Stomach (tissue), 9 donors: ENCODE results near the gene RIMKLA. TPM values are rescaled to one million over a fixed set of nuclear protein-coding genes. Genes with fewer than 3 reads are reported as not detected.

ENCODE experiments used
- DNase-seq, 2 donors: peaks; one replicate each; pipeline versions ENCODE4 v3.0.0 to v3.0.0-alpha.2; 2013 to 2019
- H3K27ac ChIP-seq, 5 donors: fragments of 200-600 bp in 4 of 5; sonication (generic) in 4 of 5; one replicate each; pipeline ENCODE4 v1.5.1; 2013 to 2019; ENCODE audit warnings: mild to moderate bottlenecking in 1 of 5, moderate library complexity in 1 of 5
- H3K27me3 ChIP-seq, 3 donors: fragments of 200-600 bp; sonication (generic); one replicate each; pipeline ENCODE4 v1.5.1; 2017 to 2019; ENCODE audit warnings: mixed run types in 1 of 3
- H3K36me3 ChIP-seq, 4 donors: fragments of 200-600 bp; sonication (generic); 1 replicate in 3 of 4; 2 replicates in 1 of 4; pipeline ENCODE4 v1.5.1; 2016 to 2019
- H3K4me1 ChIP-seq, 4 donors: fragments of 200-600 bp; sonication (generic); one replicate each; pipeline ENCODE4 v1.5.1; 2016 to 2019
- H3K4me3 ChIP-seq, 4 donors: fragments of 200-600 bp; sonication (generic) in 3 of 4; one replicate each; pipeline ENCODE4 v1.5.1; 2016 to 2019; ENCODE audit warnings: mild to moderate bottlenecking in 1 of 4
- H3K9me3 ChIP-seq, 4 donors: fragments of 200-600 bp; sonication (generic); one replicate each; pipeline ENCODE4 v1.5.1; 2016 to 2019
- CTCF ChIP-seq, 7 experiments: fragments of 450-650 bp in 4 of 7; fragments of 200-600 bp in 3 of 7; sonication (generic) in 3 of 7; IDR thresholded peaks; one replicate each; pipeline ENCODE4 v1.5.1; 2016 to 2019; ENCODE audit warnings: antibody characterized with exemption in 7 of 7, control low read depth in 2 of 7, mild to moderate bottlenecking in 1 of 7
- EP300 ChIP-seq: sonication (generic); formaldehyde crosslinking; IDR thresholded peaks from one replicate; pipeline ENCODE4 v1.6.1; 2017; ENCODE audit warnings: antibody characterized with exemption
- POLR2A ChIP-seq, 4 donors: fragments of 450-650 bp; IDR thresholded peaks; one replicate each; pipeline ENCODE4 v1.6.1; 2016; ENCODE audit warnings: antibody characterized with exemption in 4 of 4, control low read depth in 2 of 4, mild to moderate bottlenecking in 1 of 4, moderate library complexity in 1 of 4
- POLR2AphosphoS5 ChIP-seq, 3 donors: sonication (generic); formaldehyde crosslinking; IDR thresholded peaks; one replicate each; pipeline ENCODE4 v1.6.1; 2016; ENCODE audit warnings: antibody characterized with exemption in 3 of 3
- WGBS, 5 donors: extraction: QIAGEN DNeasy Blood & Tissue Kit in 3 of 5; methylation state at CpG; one replicate each; pipeline versions ENCODE4 v1.1.5 to v1.1.7; 2013 to 2018; 5-methylcytosine and 5-hydroxymethylcytosine counted together
- intact Hi-C: fragments of 100-400 bp; cut with DNase I; formaldehyde crosslinking; loops from one replicate; pipeline ENCODE4 v1.15.1; 2023; ENCODE audit warnings: low total_unique reads
- polyA plus RNA-seq, 3 donors: library from polyadenylated mRNA; stranded (reverse); fragments of 200-250 nt; gene quantifications; one replicate each; pipeline ENCODE4 v1.2.3, GENCODE V29; 2013
- total RNA-seq, 5 donors: library from RNA; depleted of rRNA; stranded (reverse); fragments of >200 nt; gene quantifications; one replicate each; pipeline versions ENCODE4 v1.1.0 to v1.2.3, GENCODE V29; 2014 to 2016
- donor health status: healthy with polysubstance abuse.
- donor health status: Bipolar disorder and iron deficiency.
- donor health status: healthy.

The RIMKLA gene
- total and polyA plus RNA-seq, 8 donors = 0.15 to 12.7 (median 0.56) TPM; not detected in 1

- intact Hi-C loops = no loop called here
- TF ChIP-seq POLR2AphosphoS5 (IDR thresholded peaks at IDR 0.05) (no peak), CTCF (IDR thresholded peaks at IDR 0.05) (no peak), POLR2A (IDR thresholded peaks at IDR 0.05) (no peak), EP300 (no peak)
- WGBS, 5 donors = 78 to 88% (median 81%) methylated on average over 2 of the region's 2 CpGs
- Histone ChIP-seq H3K27ac (peak overlapping the region in 1 of 5 donors; percentile 7), H3K9me3 (no peaks in the 10 kb centered on the region), H3K4me3 (no peak overlapping the region), H3K27me3 (no peaks in the 10 kb centered on the region), H3K4me1 (peaks cover 18 to 49% (median 38%) of the 10 kb centered on the region in 4 donors), H3K36me3 (peaks cover 12 to 38% (median 33%) of the 10 kb centered on the region in 4 donors)
- DNase-seq = peak in 1 of 2 donors; percentile 23
Measured at GRCh38 chr1:42461196-42461595, 80.6 kb downstream of the RIMKLA start.

- Histone ChIP-seq H3K4me3 (peak within 1 kb of the TSS; percentile 63 to 93 (median 78)), H3K9me3 (no peaks in the 10 kb centered on the region), H3K27ac (peak within 1 kb of the TSS in 4 of 5 donors; percentile 42 to 71 (median 62)), H3K4me1 (peaks cover 7 to 35% (median 23%) of the 10 kb centered on the region in 4 donors), H3K27me3 (no peaks in the 10 kb centered on the region), H3K36me3 (peaks cover 12 to 36% (median 33%) of the 10 kb centered on the region in 4 donors)
- WGBS, 5 donors = 0 to 2% (median 1%) methylated on average over 52 to 59 of the region's 59 CpGs
- intact Hi-C loops = no loop called here
- DNase-seq = peak; percentile 97 to 99
- TF ChIP-seq POLR2AphosphoS5 (IDR thresholded peaks at IDR 0.05) = peak; percentile 27 to 89 (median 33)
- no peak for TF ChIP-seq CTCF (IDR thresholded peaks at IDR 0.05)
- no peak for TF ChIP-seq POLR2A (IDR thresholded peaks at IDR 0.05)
Measured at GRCh38 chr1:42462828-42463763, 82.5 kb downstream of the RIMKLA start, which contains the start of gene CCDC30. Gene CCDC30 (plus strand): TSS chr1:42463286. CDS start chr1:42480552, 17,266 bp downstream.

- H3K4me1 ChIP-seq = peaks cover 6 to 28% (median 21%) of the 10 kb centered on the region in 4 donors
- DNase-seq = peak in 1 of 2 donors; percentile 31
- H3K36me3 ChIP-seq = peaks cover 6 to 28% (median 26%) of the 10 kb centered on the region in 4 donors
- H3K27me3 ChIP-seq = no peaks in the 10 kb centered on the region
- H3K4me3 ChIP-seq = peak overlapping the region; percentile 63 to 93 (median 78)
- H3K27ac ChIP-seq = peak overlapping the region in 1 of 5 donors; percentile 71
- no peak for TF ChIP-seq POLR2A (IDR thresholded peaks at IDR 0.05)
- no peak for TF ChIP-seq CTCF (IDR thresholded peaks at IDR 0.05)
- no peak for TF ChIP-seq POLR2AphosphoS5 (IDR thresholded peaks at IDR 0.05)
- TF ChIP-seq EP300 = no peak
- intact Hi-C loops = no loop called here
- H3K9me3 ChIP-seq = no peaks in the 10 kb centered on the region
- WGBS, 5 donors = 62 to 82% (median 67%) methylated on average over 3 of the region's 3 CpGs
Measured at GRCh38 chr1:42463921-42464320, 83.3 kb downstream of the RIMKLA start.

GRCh38 chr1:42466030-42466429 is 85.4 kb downstream of the RIMKLA start:
- no peaks in the 10 kb centered on the region for H3K27me3 ChIP-seq
- H3K9me3 ChIP-seq = no peaks in the 10 kb centered on the region
- H3K36me3 ChIP-seq = peaks cover 0 to 7% (median 5%) of the 10 kb centered on the region in 4 donors
- intact Hi-C loops = no loop called here
- no peak for DNase-seq
- no peak overlapping the region for H3K4me3 ChIP-seq
- H3K4me1 ChIP-seq = peaks cover 6 to 26% (median 20%) of the 10 kb centered on the region in 4 donors
- no peak overlapping the region for H3K27ac ChIP-seq
- WGBS, 5 donors = 77 to 90% (median 81%) methylated on average over 2 of the region's 2 CpGs
- TF ChIP-seq EP300 (no peak), CTCF (IDR thresholded peaks at IDR 0.05) (no peak), POLR2A (IDR thresholded peaks at IDR 0.05) (no peak), POLR2AphosphoS5 (IDR thresholded peaks at IDR 0.05) (no peak)
